ENCODE results near the gene MIPOL1. TPM values are rescaled to one million over a fixed set of nuclear protein-coding genes. Genes with fewer than 3 reads are reported as not detected.

The MIPOL1 gene
- total RNA-seq, 1 experiment from 2014 or later, result 15.4 TPM

GRCh38 chr14:37406095-37406494 lies 208.4 kb downstream of the MIPOL1 start:
- ATAC-seq (no peak), DNase-seq (ENCODE audit: low read depth, low spot score) (no peak)
- Histone ChIP-seq H3K9me3 (ENCODE audit: control insufficient read depth in 1 of 2, insufficient read depth in 1 of 2, low read depth in 1 of 2, low read length in 2 of 2) (no peaks in the 10 kb centered on the region), H3K4me2 (ENCODE audit: low read length) (no peak overlapping the region), H3K9me2 (ENCODE audit: insufficient read depth) (no peaks in the 10 kb centered on the region), H3K79me2 (ENCODE audit: insufficient read depth, low read length) (no peaks in the 10 kb centered on the region), H3K27ac (ENCODE audit: low read depth, low read length) (no peak overlapping the region), H2AFZ (ENCODE audit: low read depth, low read length, poor library complexity, severe bottlenecking) (no peak overlapping the region), H4K20me1 (ENCODE audit: insufficient read depth) (no peaks in the 10 kb centered on the region), H3K4me3 (replicated peaks in 1 of 2; ENCODE audit: low read depth in 1 of 2, low read length in 2 of 2) (no peak overlapping the region), H3K9ac (ENCODE audit: low read length) (no peak overlapping the region), H3K27me3 (ENCODE audit: insufficient read depth, low read length) (no peaks in the 10 kb centered on the region), H3K36me3 (ENCODE audit: control insufficient read depth in 1 of 2, insufficient read depth in 2 of 2, low read length in 2 of 2) (no peaks in the 10 kb centered on the region), H3K4me1 (ENCODE audit: control insufficient read depth in 1 of 2, insufficient read depth in 2 of 2, low read length in 2 of 2) (no peaks in the 10 kb centered on the region)
- BruUV-seq (replicated peaks), result no TSS peak
- intact Hi-C loops (cut with micrococcal nuclease), result no loop called here
- ChIA-PET RAD21 (ENCODE audit: low non-redundant PET in 1 of 2, low total read pairs in 2 of 2, uncharacterized antibody in 2 of 2, unreplicated experiment in 2 of 2) (no interaction called here), POLR2A (no interaction called here), CTCF (no interaction called here)
- TF ChIP-seq FOSL1 (IDR thresholded peaks at IDR 0.05; ENCODE audit: low read depth) (no peak), ATF3 (IDR thresholded peaks at IDR 0.05) (no peak), POLR2A (IDR thresholded peaks at IDR 0.05; ENCODE audit: borderline replicate concordance, extremely low read depth, insufficient read depth, insufficient read length) (no peak), MAX (IDR thresholded peaks at IDR 0.05) (no peak), EZH2 (IDR thresholded peaks at IDR 0.05) (no peak), ZNF274 (IDR thresholded peaks at IDR 0.05; ENCODE audit: low read depth, low read length) (no peak), SP1 (IDR thresholded peaks at IDR 0.05; ENCODE audit: low read depth) (no peak), POLR2AphosphoS5 (IDR thresholded peaks at IDR 0.05; ENCODE audit: low read depth, low read length) (no peak), CTCF (IDR thresholded peaks at IDR 0.05 in 2 of 3, conservative IDR thresholded peaks at IDR 0.05 in 1 of 3; ENCODE audit: borderline replicate concordance in 1 of 3, insufficient read depth in 1 of 3, low read depth in 2 of 3, low read length in 2 of 3) (no peak), JUND (IDR thresholded peaks at IDR 0.05) (no peak), SRF (IDR thresholded peaks at IDR 0.05; ENCODE audit: low read depth) (no peak), RAD21 (IDR thresholded peaks at IDR 0.05; ENCODE audit: low read depth) (no peak), YY1 (IDR thresholded peaks at IDR 0.05; ENCODE audit: extremely low read depth, insufficient replicate concordance, low read depth, low read length) (no peak), ZBTB33 (IDR thresholded peaks at IDR 0.05; ENCODE audit: extremely low read depth, insufficient replicate concordance, low read length) (no peak), TCF7L2 (IDR thresholded peaks at IDR 0.05; ENCODE audit: borderline replicate concordance, extremely low read depth, insufficient read depth, insufficient read length) (no peak), EZH2phosphoT487 (IDR thresholded peaks at IDR 0.05; ENCODE audit: borderline replicate concordance) (no peak), CBX3 (IDR thresholded peaks at IDR 0.05; ENCODE audit: low read depth) (no peak), SIN3A (IDR thresholded peaks at IDR 0.05; ENCODE audit: low read depth) (no peak)
- TF ChIP-seq, protein P1, sequence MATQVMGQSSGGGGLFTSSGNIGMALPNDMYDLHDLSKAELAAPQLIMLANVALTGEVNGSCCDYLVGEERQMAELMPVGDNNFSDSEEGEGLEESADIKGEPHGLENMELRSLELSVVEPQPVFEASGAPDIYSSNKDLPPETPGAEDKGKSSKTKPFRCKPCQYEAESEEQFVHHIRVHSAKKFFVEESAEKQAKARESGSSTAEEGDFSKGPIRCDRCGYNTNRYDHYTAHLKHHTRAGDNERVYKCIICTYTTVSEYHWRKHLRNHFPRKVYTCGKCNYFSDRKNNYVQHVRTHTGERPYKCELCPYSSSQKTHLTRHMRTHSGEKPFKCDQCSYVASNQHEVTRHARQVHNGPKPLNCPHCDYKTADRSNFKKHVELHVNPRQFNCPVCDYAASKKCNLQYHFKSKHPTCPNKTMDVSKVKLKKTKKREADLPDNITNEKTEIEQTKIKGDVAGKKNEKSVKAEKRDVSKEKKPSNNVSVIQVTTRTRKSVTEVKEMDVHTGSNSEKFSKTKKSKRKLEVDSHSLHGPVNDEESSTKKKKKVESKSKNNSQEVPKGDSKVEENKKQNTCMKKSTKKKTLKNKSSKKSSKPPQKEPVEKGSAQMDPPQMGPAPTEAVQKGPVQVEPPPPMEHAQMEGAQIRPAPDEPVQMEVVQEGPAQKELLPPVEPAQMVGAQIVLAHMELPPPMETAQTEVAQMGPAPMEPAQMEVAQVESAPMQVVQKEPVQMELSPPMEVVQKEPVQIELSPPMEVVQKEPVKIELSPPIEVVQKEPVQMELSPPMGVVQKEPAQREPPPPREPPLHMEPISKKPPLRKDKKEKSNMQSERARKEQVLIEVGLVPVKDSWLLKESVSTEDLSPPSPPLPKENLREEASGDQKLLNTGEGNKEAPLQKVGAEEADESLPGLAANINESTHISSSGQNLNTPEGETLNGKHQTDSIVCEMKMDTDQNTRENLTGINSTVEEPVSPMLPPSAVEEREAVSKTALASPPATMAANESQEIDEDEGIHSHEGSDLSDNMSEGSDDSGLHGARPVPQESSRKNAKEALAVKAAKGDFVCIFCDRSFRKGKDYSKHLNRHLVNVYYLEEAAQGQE (IDR thresholded peaks at IDR 0.05; ENCODE audit: low read depth), result no peak

All from HCT116 (cell line).